Skeletal muscle tissue (tissue), 4 donors: ENCODE measurements around the gene ANGPTL2. TPM values are rescaled to one million over a fixed set of nuclear protein-coding genes. Genes with fewer than 3 reads are reported as not detected.

Experiments used
- H3K27ac ChIP-seq: one replicate; pipeline ENCODE4 v1.7.0; 2013; ENCODE audit warnings: mild to moderate bottlenecking, low read depth, low read length, inconsistent platforms
- H3K27me3 ChIP-seq, 3 donors: one replicate each; pipeline ENCODE4 v1.7.0; 2013; ENCODE audit warnings: low read length in 3 of 3; ENCODE audit not compliant: control insufficient read depth in 3 of 3, insufficient read depth in 3 of 3
- H3K36me3 ChIP-seq, 3 donors: one replicate each; pipeline ENCODE4 v1.7.0; 2013; ENCODE audit warnings: low read length in 3 of 3; ENCODE audit not compliant: control insufficient read depth in 3 of 3, insufficient read depth in 3 of 3
- H3K4me1 ChIP-seq, 3 donors: one replicate each; pipeline ENCODE4 v1.7.0; 2013; ENCODE audit warnings: low read length in 3 of 3, mild to moderate bottlenecking in 3 of 3; ENCODE audit not compliant: control insufficient read depth in 3 of 3, insufficient read depth in 3 of 3
- H3K4me3 ChIP-seq, 3 donors: one replicate each; pipeline ENCODE4 v1.7.0; 2013; ENCODE audit warnings: low read length in 3 of 3
- H3K9ac ChIP-seq, 3 donors: one replicate each; pipeline ENCODE4 v1.7.0; 2013; ENCODE audit warnings: low read length in 3 of 3, mild to moderate bottlenecking in 3 of 3, moderate library complexity in 2 of 3, low read depth in 1 of 3
- H3K9me3 ChIP-seq, 3 donors: one replicate each; pipeline ENCODE4 v1.7.0; 2013; ENCODE audit warnings: low read length in 3 of 3; ENCODE audit not compliant: control insufficient read depth in 3 of 3
- total RNA-seq: library from RNA; depleted of rRNA; stranded (reverse); fragments of >200 nt; gene quantifications from one replicate; pipeline ENCODE4 v1.2.3, GENCODE V29; 2014
- donor health status: Osteomylitis.

The ANGPTL2 gene
- total RNA-seq, 1 donor from 2014 or later = 37.6 TPM

DNA sequence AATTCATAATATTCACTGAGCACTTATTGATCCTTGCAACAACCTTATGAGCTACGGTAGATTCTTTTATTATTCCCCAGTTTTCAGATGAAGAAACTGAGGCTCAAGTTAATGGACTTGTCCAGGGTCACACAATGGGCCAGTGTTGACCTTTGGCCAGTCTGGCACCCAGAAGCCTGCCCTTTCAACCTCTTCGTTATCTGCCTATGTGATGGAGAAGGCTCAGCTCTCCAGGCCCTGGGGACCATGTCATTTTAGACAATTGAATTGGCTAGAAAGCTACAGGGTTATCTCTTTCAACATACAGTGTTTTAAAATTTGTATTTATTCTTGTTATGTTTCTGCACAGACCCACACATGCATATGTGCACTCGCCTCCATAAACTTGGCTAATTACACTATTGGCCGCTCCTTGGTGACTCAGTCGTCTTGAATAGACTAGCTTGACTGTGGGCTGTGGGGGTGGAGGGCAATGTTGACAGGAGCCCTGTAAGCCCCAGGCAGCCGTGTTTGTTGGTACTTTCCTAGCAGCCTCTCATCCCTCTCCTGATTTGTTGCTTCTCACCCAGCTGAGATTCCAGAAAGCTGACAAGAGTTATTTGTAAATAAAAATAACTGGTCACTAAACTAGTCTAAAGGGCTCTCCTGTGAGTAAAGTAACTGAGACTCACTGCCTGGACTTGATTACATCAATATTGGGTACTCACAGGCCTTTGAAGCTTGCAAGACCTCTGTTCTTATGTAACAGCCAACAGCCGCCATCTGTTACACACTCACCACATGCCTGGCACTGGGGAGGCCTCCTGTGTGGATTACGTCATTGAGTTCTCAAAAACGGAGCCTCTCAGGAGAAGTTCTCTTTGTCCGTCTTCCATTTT lies 8.5 kb upstream of the ANGPTL2 start:
- peak overlapping the region; percentile 98 for H3K27ac ChIP-seq
- no peaks in the 10 kb centered on the region for H3K9me3 ChIP-seq
- H3K27me3 ChIP-seq = no peaks in the 10 kb centered on the region
- H3K4me1 ChIP-seq = peaks cover 68 to 77% (median 77%) of the 10 kb centered on the region in 3 donors
- H3K9ac ChIP-seq = peak overlapping the region in 2 of 3 donors; percentile 14 to 90
- H3K4me3 ChIP-seq = no peak overlapping the region
- no peaks in the 10 kb centered on the region for H3K36me3 ChIP-seq

DNA sequence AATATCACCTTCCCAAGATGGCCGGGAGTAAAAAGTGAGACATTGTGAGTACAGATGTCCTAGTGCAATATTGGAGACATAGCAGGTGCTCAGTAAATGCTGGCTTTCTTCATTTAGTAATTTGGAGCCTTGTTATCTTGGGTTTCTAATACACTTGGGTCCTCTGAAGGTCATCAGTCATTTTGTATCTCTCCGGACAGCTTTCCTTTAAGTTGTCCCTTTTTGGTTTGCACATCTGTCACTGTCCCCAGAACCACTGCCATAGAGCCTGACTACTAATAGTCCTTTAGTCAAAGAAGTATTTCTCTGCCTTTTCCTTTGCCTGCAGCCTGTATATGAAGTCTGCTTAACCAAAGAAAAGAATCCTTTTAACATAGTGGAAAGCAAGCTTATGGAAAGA lies 7.8 kb upstream of the ANGPTL2 start:
- H3K27ac ChIP-seq = peak overlapping the region; percentile 98
- no peaks in the 10 kb centered on the region for H3K36me3 ChIP-seq
- H3K27me3 ChIP-seq = no peaks in the 10 kb centered on the region
- peaks cover 63 to 71% (median 70%) of the 10 kb centered on the region in 3 donors for H3K4me1 ChIP-seq
- H3K9ac ChIP-seq = no peak overlapping the region
- no peaks in the 10 kb centered on the region for H3K9me3 ChIP-seq
- no peak overlapping the region for H3K4me3 ChIP-seq

DNA sequence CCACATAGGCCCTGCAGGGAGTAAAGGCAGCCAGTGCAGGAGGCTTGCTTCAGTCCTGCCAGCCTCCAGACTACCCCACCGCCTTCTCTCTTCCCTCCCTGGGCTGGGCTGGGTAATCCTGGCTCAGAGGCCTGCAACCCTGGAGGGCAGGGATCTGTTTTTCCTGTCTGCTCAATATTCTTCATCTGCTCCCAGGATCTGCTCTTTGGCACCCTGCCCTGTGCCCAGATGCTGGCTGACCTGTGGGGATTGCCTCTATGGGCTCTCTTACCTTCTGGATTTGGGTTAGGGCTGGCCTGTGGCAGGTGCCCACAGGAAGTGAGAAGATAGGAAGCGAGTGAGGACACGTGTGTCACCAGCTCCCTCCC lies 7.3 kb upstream of the ANGPTL2 start:
- H3K4me1 ChIP-seq = peaks cover 58 to 65% (median 65%) of the 10 kb centered on the region in 3 donors
- H3K27me3 ChIP-seq = no peaks in the 10 kb centered on the region
- no peak overlapping the region for H3K4me3 ChIP-seq
- no peaks in the 10 kb centered on the region for H3K9me3 ChIP-seq
- no peaks in the 10 kb centered on the region for H3K36me3 ChIP-seq
- H3K27ac ChIP-seq = peak overlapping the region; percentile 98
- peak overlapping the region in 1 of 3 donors; percentile 54 for H3K9ac ChIP-seq

DNA sequence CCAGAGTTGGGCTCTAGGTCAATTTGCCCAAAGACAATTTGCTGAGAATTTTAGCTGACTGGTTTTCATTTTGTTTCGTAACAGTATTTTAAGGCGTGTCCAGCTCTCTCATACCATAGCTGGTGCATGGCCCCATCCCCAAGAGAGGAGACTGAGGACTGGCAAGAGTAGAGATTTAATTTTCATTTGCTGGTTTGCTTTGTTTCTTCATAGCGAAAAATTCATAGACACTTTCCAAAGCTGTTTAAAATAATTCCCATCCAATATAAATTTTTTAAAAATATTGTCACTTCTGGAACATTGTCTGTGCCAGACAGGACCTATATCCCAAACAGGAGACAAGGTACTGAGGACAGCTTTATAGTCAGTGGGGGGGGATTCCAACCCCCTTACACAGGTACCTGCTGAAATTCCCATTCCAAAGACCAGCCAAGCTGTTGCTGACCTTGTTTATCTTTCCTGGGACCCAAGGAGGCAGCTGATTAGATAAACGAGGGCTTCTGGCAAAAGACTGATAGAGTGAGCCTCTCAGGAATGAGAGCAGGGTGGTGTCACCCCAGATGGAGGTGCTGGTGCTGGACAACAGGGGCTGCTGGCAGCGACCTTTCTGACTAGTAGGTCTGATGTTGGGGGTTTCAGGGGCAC lies 6.8 kb upstream of the ANGPTL2 start:
- Histone ChIP-seq H3K9me3 (no peaks in the 10 kb centered on the region), H3K36me3 (no peaks in the 10 kb centered on the region), H3K9ac (peak overlapping the region in 1 of 3 donors; percentile 70), H3K27ac (peak overlapping the region; percentile 98), H3K4me1 (peaks cover 54 to 60% (median 60%) of the 10 kb centered on the region in 3 donors), H3K27me3 (no peaks in the 10 kb centered on the region), H3K4me3 (peak overlapping the region in 1 of 3 donors; percentile 49)

DNA sequence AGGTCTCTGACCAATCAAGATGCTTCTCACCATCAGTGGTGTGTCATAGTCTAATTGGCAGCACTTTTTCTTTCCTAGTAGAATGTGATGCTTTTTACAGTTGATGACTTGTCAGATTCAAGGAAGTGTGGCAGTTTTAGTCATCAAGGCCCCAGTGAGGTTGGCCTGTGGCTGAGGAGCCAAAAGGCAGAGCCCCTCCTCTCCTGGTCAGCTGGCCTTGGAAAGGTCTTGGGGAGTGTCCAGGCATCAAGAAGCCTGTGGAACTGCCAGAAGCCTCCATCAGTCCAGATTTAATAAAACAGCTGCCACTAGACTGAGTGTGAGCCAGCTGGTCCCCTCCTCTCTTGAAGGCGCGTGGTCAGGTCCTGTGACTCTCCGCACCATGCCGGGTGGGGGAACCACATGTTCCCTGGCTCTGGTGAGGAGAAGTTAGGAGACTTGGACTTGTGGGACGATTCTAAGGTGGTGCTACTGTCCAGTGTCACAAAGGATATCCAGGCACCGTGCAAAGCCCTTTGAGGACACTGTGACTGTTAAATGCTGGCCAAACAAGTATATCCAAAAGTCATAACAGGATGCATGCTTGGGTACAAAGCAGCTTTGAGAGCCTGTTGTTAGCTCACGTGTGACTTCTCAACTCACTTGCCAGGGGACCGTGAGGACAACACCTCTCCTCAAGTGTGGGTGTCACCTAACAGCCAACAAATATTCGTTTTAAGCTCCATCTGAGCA lies 6.1 kb upstream of the ANGPTL2 start:
- H3K4me3 ChIP-seq = peak overlapping the region in 1 of 3 donors; percentile 49
- peak overlapping the region; percentile 98 for H3K27ac ChIP-seq
- no peaks in the 10 kb centered on the region for H3K27me3 ChIP-seq
- no peaks in the 10 kb centered on the region for H3K36me3 ChIP-seq
- H3K4me1 ChIP-seq = peaks cover 49 to 55% (median 54%) of the 10 kb centered on the region in 3 donors
- no peaks in the 10 kb centered on the region for H3K9me3 ChIP-seq
- H3K9ac ChIP-seq = peak overlapping the region in 2 of 3 donors; percentile 3 to 70

DNA sequence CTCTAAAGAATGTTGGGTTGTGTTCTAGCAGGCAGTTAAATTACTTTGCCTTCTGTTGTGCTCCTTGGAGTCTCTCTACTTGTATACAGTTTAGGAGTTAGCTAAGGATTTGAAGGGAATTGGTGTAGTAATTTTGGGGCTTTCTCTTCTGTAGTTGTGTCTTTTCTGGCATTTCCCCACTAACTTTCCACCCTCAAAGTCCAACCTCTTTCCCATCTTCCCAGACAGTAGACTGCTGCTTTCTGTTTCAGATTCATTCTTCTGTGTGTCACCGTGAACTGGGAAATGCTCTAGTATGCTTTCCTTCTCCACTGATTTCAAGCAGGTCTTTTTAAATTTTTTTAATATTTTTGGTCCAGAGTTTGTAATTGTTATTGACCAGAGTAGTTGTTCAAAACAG lies 4.5 kb upstream of the ANGPTL2 start:
- Histone ChIP-seq H3K36me3 (no peaks in the 10 kb centered on the region), H3K9ac (no peak overlapping the region), H3K27me3 (no peaks in the 10 kb centered on the region), H3K9me3 (no peaks in the 10 kb centered on the region), H3K4me3 (no peak overlapping the region), H3K27ac (peak overlapping the region; percentile 98), H3K4me1 (peaks cover 48 to 54% (median 50%) of the 10 kb centered on the region in 3 donors)

DNA sequence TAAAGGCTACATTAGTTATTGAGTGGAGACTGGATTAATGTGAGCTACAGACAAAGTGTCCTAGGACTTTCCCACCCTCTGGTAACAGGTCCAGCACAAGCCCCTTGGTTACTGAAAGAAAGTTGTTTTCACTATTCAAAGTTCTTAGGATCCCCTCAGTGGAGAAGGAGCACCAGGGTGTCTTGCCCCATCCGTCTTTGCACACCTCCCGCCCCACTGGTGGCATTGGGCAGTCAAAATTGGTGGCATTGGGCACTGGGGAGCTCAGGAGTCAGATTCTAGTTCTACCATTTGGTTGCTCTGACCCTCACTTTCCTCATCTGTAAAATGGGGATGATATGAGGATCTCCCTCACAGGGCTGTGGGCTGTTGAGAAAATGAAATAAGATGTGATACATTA lies 2.4 kb upstream of the ANGPTL2 start:
- Histone ChIP-seq H3K4me3 (no peak overlapping the region), H3K36me3 (peaks cover 0 to 6% (median 0%) of the 10 kb centered on the region in 3 donors), H3K9me3 (no peaks in the 10 kb centered on the region), H3K27me3 (no peaks in the 10 kb centered on the region), H3K9ac (no peak overlapping the region), H3K27ac (no peak overlapping the region), H3K4me1 (peaks cover 45 to 53% (median 48%) of the 10 kb centered on the region in 3 donors)

DNA sequence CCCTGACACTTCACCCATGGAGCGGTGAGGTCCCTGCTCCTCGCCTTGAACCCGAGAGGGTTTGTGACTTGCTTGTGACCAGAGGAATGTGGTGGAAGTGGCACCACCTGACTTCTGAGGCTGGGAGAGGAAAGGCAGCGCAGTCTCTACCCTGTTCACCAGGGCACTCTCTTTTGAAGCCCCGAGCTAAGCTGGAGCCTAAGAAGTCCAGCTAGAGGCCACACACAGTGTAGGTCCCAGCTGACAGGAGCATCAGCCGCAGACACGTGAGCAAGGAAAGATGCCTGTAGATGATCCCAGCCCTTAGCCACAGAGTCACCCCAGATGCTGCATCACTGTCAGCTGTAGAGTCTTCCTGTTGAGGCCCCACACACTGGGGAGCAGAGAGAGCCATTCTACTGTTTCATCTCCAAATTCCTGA lies 1.7 kb upstream of the ANGPTL2 start:
- peaks cover 0 to 8% (median 2%) of the 10 kb centered on the region in 3 donors for H3K36me3 ChIP-seq
- no peak overlapping the region for H3K27ac ChIP-seq
- H3K27me3 ChIP-seq = no peaks in the 10 kb centered on the region
- H3K9me3 ChIP-seq = no peaks in the 10 kb centered on the region
- H3K9ac ChIP-seq = peak overlapping the region in 1 of 3 donors; percentile 98
- H3K4me3 ChIP-seq = no peak overlapping the region
- peaks cover 45 to 54% (median 48%) of the 10 kb centered on the region in 3 donors for H3K4me1 ChIP-seq

DNA sequence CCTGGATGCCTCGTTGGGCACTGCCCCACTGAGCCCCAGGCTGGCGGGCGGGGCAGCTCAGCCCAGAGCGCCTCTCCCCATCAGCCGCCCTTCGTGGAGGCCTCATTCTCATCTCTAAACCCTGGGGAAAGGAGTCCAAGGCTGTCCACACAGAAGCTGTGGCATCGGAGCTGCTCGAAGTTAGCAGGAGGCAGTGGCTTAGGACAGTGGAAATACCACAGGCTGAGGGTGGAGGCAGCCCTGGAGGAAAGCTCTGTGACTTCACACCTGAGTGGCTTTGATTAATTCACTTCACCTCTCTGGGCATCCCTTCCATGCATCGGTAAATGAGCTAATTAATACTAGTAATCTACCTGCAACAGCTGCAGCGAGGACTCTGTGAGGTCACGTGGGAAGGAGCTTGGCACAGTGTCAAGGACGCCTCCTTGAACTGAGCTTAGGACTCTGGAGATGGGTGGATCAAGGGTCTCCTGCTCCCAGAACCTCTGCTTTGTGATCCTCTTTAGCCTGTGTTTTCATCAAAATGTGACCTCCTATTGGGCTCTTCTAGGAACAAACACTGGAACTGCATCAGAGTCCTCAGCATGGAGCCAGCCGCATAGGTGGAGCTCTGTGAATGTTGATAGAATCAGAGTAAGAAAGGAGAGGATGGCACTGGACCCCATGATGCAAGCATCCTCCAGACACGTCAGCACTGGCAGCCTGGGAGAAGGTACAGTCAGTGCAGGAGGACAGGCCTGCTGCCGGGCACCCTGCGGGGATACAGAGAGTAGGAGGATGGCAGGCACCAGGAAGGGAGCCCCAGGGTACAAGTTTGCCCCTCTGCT lies 842 bp upstream of the ANGPTL2 start:
- Histone ChIP-seq H3K4me3 (peak overlapping the region; percentile 68 to 97 (median 94)), H3K36me3 (peaks cover 0 to 8% (median 7%) of the 10 kb centered on the region in 3 donors), H3K9ac (peak overlapping the region; percentile 77 to 98 (median 98)), H3K27me3 (no peaks in the 10 kb centered on the region), H3K4me1 (peaks cover 47 to 54% (median 48%) of the 10 kb centered on the region in 3 donors), H3K27ac (peak overlapping the region; percentile 94), H3K9me3 (no peaks in the 10 kb centered on the region)
